Epidermal melanocyte (primary cell): ENCODE results near the gene PDRG1.

Source experiments
- DNase-seq: peaks from one replicate; pipeline ENCODE4 v3.0.0; 2011; ENCODE audit warnings: low spot score; ENCODE audit not compliant: insufficient read length

Gene PDRG1

DNA sequence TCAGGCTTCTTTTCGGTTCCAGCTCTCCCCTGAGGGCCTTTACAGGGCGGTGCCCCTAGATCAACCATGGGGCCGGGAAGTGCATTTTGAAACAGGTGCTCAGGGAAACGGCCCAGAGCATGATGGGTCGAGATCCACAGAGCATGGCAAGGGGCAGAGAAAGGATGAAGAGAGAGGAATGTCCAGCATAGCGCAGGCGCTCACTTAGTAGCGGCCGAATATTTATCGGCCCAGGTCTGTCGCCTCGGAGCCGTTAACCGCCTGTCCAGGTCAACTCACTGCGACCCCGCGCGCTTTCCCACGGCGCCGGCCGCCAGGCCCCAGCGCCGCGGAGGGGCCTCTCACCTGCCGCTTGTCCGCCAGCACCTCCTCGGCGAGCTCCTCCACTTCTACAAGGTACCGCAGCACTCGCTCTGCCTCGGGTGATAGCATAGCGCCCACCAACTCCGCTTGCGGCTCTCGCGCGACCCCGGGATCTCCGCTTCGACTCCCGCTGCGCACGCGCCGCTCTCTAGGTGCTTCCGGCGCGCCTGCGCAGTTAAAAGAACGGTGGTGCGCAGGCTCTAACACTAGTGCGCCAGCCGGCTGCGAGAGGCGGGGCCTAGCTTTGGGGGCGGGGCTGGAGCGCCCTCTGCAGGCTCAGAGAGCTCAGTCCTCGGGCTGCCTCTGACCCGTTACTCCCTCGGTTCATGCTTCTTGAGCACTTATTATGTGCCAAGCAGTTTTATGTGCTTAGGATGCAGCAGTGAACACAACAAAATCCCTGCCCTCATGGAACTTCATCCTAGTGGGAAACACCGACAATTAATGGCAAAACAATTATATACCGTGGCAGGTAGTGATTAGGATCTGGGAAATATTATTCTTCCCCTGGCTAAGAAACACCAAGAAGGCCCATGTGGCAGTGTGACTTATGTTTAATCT lies at the start of gene PDRG1:
Gene PDRG1 (minus strand): TSS at position 517 of the 924 bp plus-strand sequence. CDS start 85 bp downstream, at position 432.
- peak; percentile 68 for DNase-seq

DNA sequence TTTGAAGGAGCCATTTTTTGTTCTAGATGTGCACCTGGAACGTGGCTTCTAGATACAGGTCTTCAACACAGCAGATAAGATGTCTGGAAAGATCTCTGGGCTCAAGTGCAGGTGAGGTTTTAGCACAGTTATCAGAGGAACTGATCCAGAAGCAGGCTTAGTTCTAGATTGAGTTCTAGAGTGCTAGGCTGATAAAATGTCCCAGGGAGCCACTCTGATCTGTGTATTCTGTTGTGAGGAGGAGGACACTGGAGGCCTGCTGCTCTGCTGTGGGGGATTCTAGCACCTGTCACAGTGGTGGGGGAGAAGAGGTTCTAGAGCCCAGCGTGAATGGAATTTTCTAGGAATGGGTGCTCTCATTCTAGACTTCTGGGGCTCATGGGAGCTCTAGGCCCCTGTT lies 46.4 kb upstream of the PDRG1 start:
- DNase-seq: no peak

DNA sequence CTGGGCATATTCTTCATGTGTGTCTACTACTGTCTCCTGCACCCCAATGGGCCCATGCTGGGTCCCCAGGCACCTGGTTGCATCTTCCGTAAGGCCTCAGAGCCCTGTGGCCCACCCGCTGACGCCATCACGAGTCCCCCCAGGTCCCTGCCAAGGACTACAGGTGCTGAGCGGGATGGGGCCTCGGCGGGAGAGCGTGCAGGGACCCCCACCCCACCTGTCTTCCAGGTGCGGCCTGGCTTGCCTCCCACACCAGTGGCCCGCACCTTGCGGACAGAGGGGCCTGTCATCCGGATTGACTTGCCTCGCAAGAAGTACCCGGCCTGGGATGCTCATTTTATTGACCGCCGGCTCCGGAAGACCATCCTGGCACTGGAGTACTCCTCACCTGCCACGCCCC lies 45.1 kb upstream of the PDRG1 start:
- DNase-seq: no peak

DNA sequence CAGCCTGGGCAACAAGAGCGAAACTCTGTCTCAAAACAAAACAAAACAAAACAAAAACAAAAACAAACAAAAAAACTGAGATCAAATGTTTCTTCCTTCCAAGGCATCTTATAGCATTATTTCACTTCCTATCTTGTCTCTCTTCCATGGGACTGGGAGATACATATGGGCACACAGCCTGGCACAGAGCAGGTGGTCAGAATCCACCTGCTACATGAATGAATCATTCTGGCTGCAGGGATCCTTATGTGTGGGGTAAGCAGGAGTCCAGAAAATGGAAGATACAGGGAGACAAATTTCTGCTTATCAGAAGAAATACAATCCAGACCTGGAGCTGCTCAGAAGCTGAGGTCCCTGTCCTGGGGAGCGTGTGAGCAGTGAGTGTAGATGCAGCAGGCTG lies 40.2 kb upstream of the PDRG1 start:
- no peak for DNase-seq

DNA sequence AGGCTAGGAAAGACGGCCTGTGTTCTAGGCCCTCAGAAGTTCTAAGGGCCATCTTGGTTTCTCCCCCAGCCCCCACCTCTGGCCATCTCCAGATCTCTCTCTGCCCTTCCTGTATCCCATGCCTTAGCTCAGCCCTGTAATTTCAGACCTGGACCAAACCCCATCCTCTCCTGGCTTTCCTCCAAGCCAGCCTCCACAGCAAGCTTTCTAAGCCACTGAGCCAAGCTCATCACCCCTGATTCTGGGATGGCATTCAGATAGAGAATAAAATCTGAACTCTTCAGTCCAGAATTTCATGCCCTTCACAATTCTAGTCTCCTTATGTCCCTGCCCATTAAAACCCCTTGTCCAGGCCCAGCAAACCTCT lies 39.5 kb upstream of the PDRG1 start:
- DNase-seq: no peak

DNA sequence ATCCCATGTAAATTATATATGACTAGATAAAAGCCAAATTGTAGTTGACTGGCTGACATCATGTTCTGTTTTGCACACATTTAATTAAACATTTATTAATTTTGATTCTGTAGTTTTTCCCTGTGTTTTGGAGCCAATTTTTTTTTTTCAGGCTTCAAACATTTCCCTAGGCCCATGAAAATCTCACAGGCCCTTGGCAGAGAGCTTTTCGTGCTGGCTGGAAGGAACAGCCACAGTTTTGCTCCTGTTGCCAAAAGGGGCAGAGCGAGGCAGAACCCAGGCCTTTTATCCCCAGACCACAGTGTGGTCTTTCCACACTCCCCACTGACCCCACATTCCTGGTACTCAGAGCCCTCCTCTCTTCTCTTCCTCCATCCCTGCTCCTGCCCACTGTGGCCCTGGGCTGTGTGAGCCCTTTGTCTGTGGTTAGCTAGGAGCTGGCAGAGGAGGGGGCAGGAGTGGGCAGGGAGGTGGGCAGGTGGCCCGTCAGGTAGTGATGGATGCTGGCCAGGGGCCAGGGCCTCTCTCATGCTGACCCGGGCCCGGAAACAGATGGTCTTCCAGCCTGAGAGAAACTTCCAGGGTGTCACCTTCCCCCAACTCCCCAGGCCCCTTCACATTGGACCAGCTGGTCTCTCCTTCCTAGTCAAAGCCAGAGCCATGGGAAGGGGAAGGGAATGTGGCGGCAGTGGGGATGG lies 38.9 kb upstream of the PDRG1 start:
- no peak for DNase-seq

DNA sequence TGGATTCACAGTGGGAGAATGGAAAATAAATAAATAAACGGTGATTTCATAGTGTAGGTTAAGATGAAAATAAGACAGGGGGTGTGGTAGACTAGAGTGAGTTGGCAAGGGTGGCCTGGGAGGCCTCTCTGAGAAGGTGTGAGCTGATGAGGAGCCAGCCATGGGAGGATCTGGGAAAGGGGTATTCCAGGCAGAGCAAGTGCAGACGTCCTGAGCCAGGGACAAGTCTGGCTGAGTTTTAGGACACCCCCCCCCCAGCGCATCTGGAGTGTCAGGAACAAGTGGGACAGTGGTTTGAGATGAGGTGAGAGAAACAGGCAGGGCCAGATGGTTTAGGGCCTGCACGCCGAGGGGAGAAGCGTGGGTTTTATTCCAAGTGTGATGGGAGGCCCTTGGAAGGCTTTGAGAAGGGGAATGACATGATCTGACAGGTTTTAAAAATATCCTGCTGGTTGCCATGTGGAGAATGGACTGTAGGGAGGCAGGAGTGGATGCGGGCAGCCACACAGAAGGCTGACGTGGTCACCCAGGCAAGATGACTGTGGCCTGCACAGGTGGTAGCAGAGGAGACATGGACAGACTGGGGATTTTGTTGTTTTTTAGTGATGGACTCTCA lies 37.3 kb upstream of the PDRG1 start:
- DNase-seq: no peak

DNA sequence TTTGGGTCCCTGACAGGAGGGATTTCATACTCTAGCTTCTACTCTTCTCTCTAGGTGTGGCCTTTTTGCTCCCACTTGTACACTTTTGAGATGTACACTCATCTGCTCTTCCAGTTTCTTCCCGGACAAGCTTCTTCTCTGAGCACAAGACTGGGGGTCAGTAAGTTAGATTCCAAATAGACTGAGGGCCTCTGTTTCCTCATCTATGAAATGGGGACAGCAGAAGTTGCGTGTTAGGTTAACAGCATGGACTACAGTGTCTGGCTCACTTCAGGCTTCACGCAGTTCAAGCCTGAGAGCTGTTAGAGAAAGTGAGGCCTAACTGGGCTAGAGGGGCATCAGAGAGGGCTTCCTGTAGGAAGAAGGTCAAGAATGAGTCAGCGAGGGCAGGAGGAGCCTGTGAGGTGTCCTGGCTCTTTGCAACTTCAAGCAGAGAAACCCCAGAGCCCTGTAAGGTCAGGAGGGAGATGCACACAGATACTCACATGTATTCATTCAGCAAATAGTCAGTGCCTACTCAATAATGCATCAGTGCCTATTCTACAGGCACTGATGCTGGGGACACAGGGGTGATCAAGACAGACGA lies 36.7 kb upstream of the PDRG1 start:
- DNase-seq: no peak

DNA sequence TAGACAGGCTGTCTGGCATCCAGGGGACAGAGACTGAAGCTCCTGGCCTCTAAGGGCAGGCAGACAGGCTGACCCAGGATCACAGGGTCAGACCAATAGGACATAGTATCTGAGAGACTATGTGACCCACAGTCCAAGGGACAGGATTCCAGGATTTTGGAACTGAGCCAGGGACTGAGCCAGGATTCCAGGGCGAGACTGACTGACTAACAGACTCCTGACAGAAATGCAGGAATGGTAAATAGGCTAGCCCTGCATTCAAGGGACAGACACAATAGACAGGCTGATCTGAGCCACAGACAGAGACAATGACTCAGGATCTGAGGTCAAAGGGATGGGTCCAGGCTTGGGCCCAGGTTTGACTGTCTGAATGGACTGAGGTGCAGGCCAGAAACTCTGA lies 35.9 kb upstream of the PDRG1 start:
- DNase-seq: no peak

DNA sequence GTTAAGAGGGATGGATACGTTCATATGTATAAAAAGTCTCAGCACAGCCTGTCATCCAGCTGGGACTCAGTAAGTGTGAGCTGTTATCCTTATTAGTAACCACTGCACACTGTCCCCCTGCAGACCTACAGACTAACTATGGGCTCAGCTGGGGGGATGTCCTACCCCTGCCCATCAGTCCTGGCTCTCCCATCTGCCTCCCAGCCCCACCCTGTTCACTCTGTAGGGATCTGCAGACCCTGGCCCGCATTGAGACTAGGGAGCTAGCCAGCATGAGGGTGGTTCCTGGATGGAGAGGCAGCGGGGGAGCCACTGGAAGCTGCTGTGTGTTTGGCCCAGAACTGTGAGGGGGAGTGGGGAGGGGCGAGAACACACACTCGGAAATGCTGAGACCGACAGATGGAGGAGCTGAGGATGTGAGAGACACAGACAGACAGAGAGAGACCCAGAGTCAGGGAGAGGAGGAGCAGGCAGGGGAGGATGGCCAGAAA lies 33.2 kb upstream of the PDRG1 start:
- no peak for DNase-seq

DNA sequence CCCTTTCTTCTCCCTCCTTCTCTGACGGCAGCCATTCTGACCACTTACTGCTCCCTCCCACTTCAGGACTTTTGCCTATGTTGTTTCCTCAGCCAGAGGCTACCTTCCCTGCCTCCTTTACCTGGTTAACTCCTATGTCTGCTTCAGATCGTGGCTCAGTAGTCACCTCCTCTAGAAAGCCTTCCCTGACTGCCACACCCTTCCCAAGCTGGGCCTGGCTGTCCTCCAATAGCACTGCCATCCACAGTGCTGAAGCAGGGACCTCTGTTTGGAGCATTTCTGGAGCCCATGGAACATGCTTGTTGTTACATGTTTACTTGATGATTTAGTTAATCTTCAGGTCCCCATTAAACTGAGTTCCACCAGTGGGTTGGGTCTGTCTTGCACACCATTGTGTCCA lies 29.9 kb upstream of the PDRG1 start:
- no peak for DNase-seq

DNA sequence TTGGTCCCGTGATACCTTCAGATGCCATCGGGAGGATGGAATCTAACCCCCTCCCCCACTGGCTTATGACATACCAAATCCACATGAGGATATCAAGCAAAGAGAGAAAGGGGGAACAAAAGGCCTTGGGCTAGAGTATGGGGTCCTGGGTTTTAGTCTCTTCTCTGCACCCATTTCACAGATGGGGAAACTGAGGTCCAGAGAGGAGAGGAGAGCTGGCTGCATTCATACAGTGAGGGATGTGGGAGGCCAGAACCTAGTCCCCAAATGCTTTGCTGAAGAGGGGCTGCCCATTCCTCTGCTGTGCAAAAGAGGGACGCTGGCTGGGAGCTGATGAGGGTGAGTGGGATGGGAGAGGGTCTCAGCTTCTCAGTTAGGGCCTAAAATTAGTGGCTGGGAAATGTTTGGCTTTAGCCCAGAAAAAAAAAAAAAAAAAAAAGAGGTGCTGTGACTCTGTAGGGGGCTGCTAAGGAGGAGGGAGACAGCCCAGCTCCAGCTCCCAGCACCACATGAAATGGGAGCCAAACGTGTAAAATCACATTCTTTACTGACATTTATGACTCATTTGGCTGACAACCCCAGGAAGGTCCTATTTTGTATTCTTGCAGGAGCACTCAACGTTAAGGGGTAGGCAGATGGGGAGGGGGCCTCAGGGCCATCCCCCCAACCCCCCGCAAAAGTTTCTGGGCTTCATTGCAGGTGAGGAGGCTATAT lies 28.0 kb upstream of the PDRG1 start:
- no peak for DNase-seq

DNA sequence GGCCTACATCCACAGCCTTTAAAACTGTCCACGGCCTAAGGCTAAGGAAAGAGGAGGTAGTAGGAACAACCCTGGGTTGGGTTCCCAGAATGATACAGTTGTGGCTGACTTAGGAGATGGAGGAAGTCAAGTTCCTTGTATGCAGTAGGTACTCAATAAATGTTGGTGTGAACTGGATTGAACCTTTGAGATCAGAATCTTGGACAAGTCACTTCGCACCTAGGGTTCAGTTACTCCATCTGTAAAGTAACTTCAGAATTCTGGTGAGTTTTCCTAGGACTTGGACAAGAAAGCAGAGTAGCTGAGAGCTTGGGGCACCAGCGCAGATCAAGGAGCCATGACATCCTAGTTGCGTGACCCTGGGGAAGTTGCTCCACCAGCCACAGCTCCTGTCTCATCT lies 25.2 kb upstream of the PDRG1 start:
- no peak for DNase-seq

DNA sequence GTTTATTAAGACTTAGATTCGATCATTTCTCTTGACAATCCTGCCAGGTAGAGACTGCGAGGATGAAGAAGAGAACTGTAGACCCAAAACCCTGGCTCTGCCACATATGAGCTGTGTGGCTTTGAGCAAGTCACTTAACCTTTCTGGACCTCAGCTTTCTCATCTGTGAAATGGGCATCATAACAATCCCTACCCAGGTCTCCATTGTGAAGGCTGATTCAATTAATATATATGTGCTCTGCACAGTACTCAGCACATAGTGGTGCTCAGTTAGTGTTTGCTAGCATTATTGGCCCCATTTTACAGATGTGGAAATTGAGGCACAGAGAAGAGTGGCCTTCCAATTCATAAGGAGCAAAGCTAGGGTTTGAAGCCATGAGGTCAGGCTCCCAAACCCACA lies 24.0 kb upstream of the PDRG1 start:
- no peak for DNase-seq

DNA sequence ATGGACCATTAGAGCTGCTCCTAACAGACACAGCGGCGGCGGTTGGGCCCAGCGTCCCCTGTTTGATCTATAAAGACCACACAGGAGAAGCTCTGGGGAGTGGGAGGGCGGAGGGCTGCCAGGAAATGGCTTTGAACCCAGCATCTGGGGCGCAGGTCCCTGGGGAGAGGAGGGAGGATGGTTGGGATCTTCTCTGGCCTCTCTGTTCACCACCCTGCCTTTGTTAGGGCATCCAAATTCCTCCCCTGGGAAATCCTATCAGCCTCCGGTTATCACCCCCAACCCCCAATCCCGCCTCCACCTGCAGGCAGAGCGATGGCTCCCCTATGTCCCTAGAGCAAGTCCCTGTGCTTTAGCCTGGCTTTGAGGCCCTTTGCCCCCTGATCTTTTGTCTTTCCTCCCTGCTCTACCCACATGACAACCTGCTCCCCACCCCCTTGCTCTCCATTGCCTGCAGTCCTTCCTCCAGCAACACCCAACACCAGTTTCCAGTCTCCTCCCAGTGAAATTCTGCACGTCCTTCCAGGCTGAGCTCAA lies 23.2 kb upstream of the PDRG1 start:
- DNase-seq: no peak

DNA sequence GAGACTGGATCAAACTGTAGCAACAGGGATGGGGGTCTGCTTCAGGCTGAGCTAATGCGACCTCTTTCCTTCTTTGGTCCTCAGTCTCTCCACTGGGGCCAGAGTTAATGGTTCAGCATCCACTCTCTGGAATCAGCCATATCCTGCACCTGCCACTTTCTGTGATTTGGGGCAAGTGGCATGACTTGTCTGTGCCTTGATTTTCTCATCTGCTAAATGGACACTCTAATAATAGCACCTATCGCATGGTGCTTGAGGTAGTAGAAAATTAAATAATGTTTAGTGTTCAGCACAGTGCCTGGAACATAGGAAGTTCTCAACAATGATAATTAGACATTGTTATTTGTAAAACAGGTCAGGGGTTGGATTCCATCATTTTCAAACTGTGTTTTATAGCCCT lies 22.4 kb upstream of the PDRG1 start:
- no peak for DNase-seq

DNA sequence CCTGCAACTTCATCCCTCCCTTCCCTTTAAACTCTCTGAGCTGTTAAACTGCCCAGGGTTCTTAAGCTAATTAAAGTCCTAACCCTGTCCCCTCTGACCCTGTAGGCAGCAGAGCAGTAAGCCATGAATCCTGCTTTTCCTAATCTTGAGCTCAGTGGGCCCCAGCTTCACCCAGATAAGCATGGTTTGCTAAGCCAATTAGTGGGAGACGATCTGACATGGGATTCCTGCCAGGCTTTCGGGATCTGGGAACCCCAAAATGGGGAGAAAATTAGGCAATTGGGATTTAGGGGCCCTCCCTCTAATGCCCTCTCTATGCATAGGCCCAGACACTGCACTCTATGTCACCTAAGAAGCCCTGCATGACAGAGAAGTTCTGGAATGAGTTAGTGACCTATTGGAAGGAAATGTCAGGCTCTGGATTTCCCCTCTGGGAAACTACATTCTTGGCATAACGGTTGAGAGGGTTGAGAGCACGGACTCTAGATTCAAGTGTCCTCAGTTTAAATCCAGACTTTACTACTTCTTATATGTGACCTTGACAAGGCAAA lies 20.7 kb upstream of the PDRG1 start:
- DNase-seq: no peak

DNA sequence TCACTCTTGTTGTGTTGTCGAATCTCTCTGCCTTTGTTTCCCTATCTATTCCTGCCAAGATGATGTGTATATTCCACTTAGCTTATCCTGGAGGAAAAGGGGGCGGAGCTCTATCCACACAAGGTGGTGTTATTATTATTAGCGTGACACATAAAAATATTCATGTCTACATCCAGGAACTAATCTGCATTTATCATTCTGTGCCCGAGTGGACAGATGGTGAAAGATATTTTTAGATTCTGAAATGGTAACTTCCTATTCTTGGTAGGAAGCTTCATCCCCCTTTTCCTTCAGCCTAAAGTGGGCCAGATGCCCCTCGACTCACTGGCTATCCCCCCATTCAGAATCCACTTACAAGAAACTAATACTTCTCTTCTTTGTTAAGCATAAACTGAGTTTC lies 18.1 kb upstream of the PDRG1 start:
- no peak for DNase-seq

DNA sequence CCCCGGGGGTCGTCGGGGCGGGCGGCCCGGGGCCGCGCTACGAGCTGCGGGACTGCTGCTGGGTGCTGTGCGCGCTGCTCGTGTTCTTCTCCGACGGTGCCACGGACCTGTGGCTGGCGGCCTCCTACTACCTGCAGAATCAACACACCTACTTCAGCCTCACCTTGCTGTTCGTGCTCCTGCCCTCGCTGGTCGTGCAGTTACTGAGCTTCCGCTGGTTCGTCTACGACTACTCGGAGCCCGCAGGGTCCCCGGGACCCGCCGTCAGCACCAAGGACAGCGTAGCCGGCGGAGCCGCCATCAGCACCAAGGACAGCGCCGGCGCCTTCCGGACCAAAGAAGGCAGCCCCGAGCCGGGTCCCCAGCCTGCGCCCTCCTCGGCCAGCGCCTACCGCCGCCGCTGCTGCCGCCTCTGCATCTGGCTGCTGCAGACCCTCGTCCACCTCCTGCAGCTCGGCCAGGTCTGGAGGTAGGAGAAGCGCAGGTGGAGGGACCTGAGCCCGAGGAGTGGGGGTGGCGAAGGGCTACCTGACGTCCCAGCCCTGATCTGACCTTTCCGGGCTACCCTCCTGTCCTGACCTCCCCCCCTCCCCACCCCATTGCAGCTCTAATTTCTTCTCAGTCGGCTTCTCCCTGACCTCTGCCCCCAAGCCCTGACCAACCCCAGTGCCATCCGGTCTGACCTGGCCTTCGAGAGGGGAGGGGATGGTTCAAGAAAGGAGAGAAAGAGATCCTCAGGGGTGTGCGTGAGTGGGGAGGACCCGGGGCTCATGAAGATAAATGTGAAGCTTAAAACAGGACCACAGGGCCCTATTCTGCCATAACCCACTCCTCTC lies 16.7 kb upstream of the PDRG1 start:
- peak; percentile 82 for DNase-seq

DNA sequence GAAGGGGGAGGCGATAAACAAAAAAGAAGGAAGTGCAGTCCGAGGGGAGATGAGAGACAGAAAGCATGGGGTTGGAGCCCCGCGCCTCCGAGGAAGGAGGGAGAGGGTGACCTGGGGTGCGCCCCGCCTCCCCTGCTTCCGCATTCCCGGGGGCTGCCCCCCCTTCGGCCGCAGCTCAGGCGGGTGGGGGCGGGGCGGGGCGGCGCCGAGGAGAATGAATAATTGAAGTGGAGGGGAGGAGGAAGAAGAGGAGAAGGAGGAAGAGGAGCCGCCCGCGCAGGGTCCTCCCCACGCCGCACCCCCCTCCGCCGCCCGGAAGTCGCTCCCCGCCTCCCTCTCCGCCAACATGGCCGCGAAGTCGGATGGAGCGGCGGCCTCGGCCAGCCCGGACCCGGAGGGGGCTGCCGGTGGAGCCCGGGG lies 16.0 kb upstream of the PDRG1 start, which contains the start of gene XKR7:
Gene XKR7 (plus strand): TSS at position 322 of the 420 bp plus-strand sequence. CDS start 25 bp downstream, at position 347.
- no peak for DNase-seq
